ENCODE data around the gene DHRS9.

DNA sequence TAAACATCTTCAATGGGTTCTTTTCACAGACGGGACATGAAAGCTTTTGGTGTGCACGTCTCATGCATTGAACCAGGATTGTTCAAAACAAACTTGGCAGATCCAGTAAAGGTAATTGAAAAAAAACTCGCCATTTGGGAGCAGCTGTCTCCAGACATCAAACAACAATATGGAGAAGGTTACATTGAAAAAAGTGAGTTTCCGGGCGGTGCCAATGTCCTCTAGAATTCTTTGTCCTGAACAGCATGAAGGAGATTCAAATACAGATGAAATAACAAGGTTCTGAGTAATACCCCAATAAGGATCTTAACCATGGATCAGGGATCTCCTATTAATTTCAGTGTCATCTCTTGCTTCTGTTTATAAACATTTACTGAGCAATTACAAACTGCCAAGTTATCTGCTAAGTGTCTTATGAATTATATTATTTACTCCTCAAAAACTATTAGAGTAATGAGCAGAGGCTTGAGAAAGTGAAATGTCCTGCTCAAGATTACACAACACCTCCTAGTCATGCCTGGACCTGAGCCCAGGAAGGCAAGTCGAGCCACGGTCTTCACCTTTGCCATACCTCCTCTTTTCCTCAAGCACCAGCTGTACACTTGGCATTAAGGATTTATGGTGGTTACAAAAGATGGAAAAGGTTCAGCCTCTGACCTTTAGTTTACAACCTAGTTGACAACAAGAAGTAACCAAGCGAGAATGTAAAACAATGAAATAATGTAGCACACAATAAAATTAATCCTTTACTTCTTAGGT lies 22.6 kb downstream of the DHRS9 start:
- TF ChIP-seq, protein P1, sequence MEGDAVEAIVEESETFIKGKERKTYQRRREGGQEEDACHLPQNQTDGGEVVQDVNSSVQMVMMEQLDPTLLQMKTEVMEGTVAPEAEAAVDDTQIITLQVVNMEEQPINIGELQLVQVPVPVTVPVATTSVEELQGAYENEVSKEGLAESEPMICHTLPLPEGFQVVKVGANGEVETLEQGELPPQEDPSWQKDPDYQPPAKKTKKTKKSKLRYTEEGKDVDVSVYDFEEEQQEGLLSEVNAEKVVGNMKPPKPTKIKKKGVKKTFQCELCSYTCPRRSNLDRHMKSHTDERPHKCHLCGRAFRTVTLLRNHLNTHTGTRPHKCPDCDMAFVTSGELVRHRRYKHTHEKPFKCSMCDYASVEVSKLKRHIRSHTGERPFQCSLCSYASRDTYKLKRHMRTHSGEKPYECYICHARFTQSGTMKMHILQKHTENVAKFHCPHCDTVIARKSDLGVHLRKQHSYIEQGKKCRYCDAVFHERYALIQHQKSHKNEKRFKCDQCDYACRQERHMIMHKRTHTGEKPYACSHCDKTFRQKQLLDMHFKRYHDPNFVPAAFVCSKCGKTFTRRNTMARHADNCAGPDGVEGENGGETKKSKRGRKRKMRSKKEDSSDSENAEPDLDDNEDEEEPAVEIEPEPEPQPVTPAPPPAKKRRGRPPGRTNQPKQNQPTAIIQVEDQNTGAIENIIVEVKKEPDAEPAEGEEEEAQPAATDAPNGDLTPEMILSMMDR (IDR thresholded peaks at IDR 0.05), result no peak
- TF ChIP-seq POLR2A (IDR thresholded peaks at IDR 0.05), result no peak
